Activated gamma-delta T cell (primary cell): ENCODE measurements around the gene GABARAPL2.

Experiments
- DNase-seq: peaks from one replicate; lab custom pipeline; 2025; lab: John Stamatoyannopoulos, UW

Gene GABARAPL2

GRCh38 chr16:75555213-75555706 lies 10.9 kb upstream of the GABARAPL2 start:
- no peak for DNase-seq

- DNase-seq = peak; percentile 88
These were observed 10.3 kb upstream of the GABARAPL2 start, which contains the start of gene TMEM231 for GRCh38 chr16:75555707-75556430. TSS of gene TMEM231 (minus strand) at chr16:75556252. CDS start at chr16:75556209, 43 bp downstream.

DNA sequence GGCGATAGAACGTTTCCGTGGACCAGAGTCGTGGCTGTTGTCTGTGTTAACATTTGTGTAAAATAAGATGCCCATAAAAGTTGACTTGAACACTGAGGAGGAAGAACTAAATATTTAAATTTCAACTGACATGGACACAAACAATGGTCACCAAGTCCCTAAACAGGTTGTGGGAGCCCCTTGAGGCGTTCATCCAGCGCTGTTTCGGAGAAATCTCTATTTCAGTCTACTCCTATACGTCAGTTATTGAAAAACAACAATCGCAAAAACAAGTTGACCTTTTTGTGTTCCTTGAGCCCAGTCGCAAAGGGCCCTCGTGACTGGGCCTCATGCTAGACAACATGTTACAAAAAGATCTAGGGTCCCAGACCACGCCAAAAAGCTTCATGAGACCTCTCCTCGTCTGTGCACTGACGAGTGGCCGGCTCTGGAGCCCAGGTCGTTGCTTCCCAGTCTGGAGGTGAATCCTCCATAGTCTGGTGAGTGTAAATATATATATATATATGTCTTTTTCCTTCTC lies 9.7 kb upstream of the GABARAPL2 start:
- no peak for DNase-seq

- DNase-seq = no peak
These were observed 7.3 kb upstream of the GABARAPL2 start for GRCh38 chr16:75558846-75559401.

DNA sequence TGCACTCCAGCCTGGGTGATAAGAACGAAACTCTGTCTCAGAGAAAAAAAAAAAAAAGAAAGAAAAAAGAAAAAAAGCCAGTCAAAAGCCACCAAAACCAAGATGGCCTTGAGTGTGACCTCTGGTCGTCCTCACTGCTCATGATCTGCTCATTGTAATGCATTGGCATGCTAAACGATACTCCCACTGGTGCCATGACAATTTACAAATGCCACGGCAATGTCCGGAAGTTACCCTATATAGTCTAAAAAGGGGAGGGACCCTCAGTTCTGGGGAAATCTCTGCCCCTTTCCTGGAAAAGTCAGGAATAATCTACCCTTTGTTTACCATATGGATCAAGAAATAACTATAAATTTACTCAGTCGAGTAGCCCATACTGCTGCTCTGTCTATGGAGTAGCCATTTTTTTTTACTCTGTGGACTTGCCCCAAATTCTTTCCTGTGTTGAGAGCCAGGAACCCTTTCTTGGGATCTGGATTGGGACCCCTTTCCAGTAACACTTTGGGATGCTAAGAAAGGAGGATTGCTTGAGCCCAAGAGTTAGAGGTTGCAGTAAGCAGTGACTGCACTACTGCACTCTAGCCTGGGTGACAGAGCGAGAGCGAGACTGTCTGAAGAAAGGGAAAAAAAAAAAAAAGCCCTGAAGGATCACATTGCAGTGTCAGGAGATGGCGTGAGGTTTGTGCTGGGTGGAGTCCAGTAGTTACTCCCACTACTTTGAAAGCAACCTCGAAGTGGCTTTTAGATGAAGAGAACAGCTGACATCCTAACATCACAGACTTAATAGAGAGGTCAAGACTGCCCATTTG lies 6.4 kb upstream of the GABARAPL2 start:
- DNase-seq = no peak

- no peak for DNase-seq
These were observed 539 bp upstream of the GABARAPL2 start for GRCh38 chr16:75565640-75566039.

- DNase-seq = peak; percentile 29
These were observed 628 bp downstream of the GABARAPL2 start for GRCh38 chr16:75566758-75567255.

- DNase-seq = no peak
These were observed 1.7 kb downstream of the GABARAPL2 start for GRCh38 chr16:75567911-75568310.

- DNase-seq = no peak
These were observed 4.4 kb downstream of the GABARAPL2 start for GRCh38 chr16:75570396-75571065.

GRCh38 chr16:75572864-75573542 lies 6.8 kb downstream of the GABARAPL2 start:
- no peak for DNase-seq

DNA sequence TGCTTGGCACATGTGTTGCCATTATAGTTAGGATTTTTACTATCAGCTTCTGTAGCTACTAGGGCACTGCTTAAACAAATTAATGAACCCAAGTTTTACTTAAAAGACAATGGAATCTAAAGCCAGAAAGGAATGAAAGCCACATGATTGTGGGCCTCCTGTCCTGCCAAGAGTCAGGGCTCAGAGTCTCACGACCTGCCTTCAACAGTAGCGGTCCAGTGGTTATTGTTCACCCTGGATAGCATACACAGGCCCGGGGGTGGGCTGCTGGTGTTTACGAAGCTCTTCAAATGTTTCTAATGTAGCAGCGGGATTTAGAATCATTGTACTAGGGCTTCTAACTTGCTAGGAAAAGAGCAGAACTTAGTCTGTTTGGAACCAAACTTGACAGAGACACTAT lies 7.8 kb downstream of the GABARAPL2 start:
- no peak for DNase-seq

- DNase-seq = no peak
These were observed 9.8 kb downstream of the GABARAPL2 start for GRCh38 chr16:75575958-75576357.

DNA sequence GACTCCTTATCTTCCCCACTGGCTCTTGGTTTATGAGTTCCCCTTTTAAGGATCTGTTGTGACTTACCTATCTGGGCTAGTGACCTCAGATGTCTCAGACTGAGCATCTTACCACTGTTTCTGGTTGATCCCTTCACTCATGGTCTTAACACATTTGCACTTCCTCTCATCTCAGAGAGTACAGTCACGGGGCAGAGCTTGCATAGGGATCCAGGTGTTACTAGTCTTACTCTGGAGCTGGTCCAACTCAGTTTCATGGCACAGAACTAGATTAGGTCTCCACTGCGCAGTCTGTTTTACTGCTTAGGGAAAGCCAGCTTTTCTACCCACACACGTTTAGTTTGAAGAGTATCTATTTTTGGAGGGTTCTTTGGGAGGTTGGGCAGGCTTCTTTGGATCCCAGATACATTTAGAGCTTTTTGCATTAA lies 10.2 kb downstream of the GABARAPL2 start:
- DNase-seq = no peak

DNA sequence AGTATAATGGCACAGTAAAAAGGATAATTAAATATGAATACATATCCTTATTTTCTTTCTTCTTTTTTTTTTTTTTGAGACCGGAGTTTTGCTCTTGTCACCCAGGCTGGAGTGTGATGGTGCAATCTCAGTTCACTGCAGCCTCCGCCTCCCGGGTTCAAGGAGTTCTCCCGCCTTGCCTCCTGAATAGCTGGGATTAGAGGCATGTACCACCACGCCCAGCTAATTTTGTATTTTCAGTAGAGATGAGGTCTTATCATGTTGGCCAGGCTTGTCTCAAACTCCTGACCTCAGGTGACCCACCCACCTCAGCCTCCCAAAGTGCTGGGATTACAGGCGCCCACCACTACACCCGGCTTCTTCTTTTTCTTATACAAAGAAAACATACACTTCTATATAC lies 12.0 kb downstream of the GABARAPL2 start:
- no peak for DNase-seq

GRCh38 chr16:75578725-75579124 lies 12.5 kb downstream of the GABARAPL2 start:
- no peak for DNase-seq

GRCh38 chr16:75579281-75579834 lies 13.2 kb downstream of the GABARAPL2 start:
- no peak for DNase-seq

DNA sequence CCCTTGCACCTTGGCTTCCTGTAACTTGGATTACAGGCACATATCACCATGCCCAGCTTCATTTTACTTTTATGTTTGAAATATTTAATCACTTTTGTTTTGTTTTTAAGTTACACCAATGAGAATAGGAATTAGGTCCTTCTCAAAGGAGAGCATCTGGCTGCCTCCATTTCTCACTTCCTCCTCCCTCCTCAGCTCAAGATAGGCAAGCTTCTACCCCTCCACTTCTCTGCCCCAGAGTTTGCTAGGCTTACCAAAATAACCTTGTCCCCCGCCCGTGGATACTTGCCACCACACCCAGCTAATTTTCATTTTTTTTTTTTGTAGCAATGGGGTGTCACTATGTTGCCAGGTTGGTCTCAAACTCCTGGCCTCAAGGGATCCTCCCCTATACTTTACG lies 17.9 kb downstream of the GABARAPL2 start:
- DNase-seq = no peak

GRCh38 chr16:75588716-75589115 lies 22.5 kb downstream of the GABARAPL2 start:
- no peak for DNase-seq

DNA sequence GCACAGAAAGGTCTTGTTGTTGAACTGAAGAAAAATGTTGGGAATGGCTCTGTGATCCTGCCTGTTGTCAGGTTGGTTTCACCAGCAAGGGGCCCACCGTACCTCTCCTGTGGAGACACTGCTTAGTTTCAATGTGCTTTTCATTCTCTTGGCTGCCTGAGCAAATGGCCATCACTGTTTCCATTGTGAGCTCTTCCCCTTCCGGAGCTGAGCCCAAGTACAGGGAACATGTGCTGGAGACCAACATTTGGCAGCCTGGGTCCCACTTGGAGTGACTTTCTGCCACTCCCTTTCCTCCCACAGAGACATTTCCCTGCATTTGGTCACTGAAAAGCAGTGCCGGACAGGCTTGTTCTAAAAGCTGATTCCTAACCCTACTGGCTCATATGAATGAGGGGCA lies 23.1 kb downstream of the GABARAPL2 start:
- DNase-seq = no peak

DNA sequence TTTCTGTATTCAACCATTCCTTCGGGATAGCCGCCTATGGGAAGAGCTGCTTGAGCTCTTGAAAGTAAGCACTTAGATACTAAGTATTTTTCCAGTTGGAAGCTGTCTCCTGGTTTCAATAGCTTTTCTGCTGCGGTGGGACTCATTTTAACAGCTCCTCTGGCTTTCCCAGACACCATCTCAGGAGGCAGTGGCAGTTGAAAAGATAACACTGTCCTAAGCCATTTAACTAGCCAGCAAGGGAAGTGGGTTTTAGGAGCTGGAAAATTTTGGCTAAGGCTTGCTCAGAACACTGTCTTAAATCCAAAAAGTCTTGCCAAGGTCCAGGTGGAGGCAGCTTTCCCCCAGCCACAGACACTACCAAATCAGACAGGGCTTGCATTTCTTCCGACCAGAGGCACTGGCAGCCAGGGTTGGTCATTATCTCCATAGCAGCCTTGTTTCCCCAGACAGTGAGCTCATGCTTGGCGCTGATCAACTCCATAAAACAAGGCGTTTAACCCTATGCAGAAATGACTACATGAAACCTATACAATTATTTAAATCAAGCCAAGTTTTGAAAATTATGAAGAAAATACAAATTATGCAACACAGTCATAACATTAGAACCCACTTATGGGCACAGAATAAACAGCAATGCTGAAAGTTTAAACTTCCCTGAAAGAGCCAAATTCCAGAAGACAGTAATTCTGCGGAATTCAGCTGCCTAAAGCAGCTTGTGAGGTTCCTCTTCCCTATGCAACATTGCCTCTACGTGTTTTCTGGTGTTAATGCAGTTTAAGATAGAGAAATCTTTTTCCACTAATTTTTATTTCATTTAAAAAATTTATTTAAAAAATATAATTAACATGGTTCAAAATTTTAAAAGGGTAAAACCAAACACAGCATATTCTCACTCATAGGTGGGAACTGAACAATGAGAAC lies 25.0 kb downstream of the GABARAPL2 start:
- no peak for DNase-seq
